ENCODE results near the gene SMAD9. TPM values are rescaled to one million over a fixed set of nuclear protein-coding genes. Genes with fewer than 3 reads are reported as not detected.
A peak's percentile ranks its signal among the peaks of the same experiment; 100 is the strongest.

The SMAD9 gene
- polyA plus RNA-seq, 1 of the 3 experiments (the other 2 are of a cell fraction), result 3.1 TPM

GRCh38 chr13:36831291-36831690 is 88.7 kb downstream of the SMAD9 start:
- H3K27ac ChIP-seq (ENCODE audit: low read depth in 2 of 2, low read length in 1 of 2), result peak overlapping the region in 1 of 2 experiments; percentile 4; a peak in 1 of 4 replicates
- no peaks in the 10 kb centered on the region for H3K9me3 ChIP-seq
- TF ChIP-seq YY1 (IDR thresholded peaks at IDR 0.05; ENCODE audit: low read depth) (no peak), RAD21 (IDR thresholded peaks at IDR 0.05; ENCODE audit: low read length) (no peak), USF2 (IDR thresholded peaks at IDR 0.05; ENCODE audit: borderline replicate concordance, low read depth, low read length) (no peak), USF1 (IDR thresholded peaks at IDR 0.05; ENCODE audit: borderline replicate concordance, low read depth) (no peak), POLR2AphosphoS5 (IDR thresholded peaks at IDR 0.05; ENCODE audit: low read depth, low read length) (no peak)
- no peak overlapping the region for H3K4me2 ChIP-seq
- CTCF ChIA-PET, result no interaction called here
- no peaks in the 10 kb centered on the region for H3K9me2 ChIP-seq
- H2AFZ ChIP-seq (ENCODE audit: low read depth), result no peak overlapping the region
- H3K4me3 ChIP-seq (ENCODE audit: low read depth in 2 of 2, low read length in 1 of 2), result no peak overlapping the region
- H3K9ac ChIP-seq, result no peak overlapping the region
- H4K20me1 ChIP-seq (ENCODE audit: insufficient read depth), result no peaks in the 10 kb centered on the region
- peaks cover 13 to 17% of the 10 kb centered on the region in 2 experiments for H3K36me3 ChIP-seq (replicated peaks in 1 of 2; ENCODE audit: control insufficient read depth in 1 of 2, insufficient read depth in 2 of 2, low read length in 1 of 2)
- no peak for DNase-seq
- 86% methylated on average over 3 of the region's 3 CpGs for WGBS (ENCODE audit: low lambda C conversion rate)
- H3K4me1 ChIP-seq (ENCODE audit: control insufficient read depth in 1 of 2, insufficient read depth in 2 of 2, low read depth in 1 of 2, low read length in 1 of 2), result peaks cover 0 to 12% of the 10 kb centered on the region in 2 experiments; a peak in 2 of 4 replicates
- POLR2A ChIA-PET, result no interaction called here
- peaks cover 5% of the 10 kb centered on the region for H3F3A ChIP-seq (replicated peaks; ENCODE audit: insufficient read depth)
- no peaks in the 10 kb centered on the region for H3K27me3 ChIP-seq (ENCODE audit: insufficient read depth)
- H3K79me2 ChIP-seq (ENCODE audit: insufficient read depth), result no peaks in the 10 kb centered on the region

DNA sequence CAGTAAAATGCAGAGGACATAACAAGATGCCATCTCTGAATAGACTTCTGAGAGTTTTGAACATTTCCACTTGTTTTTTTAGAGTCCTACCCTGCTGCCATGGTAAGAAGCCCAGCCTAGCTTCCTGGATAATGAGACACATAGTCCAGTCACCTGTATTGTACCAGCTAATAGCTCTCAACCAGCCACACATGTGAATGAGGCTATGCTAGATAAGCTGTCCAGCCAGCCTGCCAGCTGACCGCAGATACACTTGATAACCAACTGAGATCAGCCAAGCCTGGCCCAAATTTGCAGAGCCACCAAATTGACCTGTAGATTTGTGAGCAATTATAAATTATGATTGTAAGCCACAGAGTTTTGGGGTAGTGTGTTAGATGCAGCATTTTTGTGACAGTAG is 90.3 kb downstream of the SMAD9 start:
- H4K20me1 ChIP-seq (ENCODE audit: insufficient read depth), result no peaks in the 10 kb centered on the region
- WGBS (ENCODE audit: low lambda C conversion rate), result no CpG with 5 or more reads among the region's 1 CpG
- H3K9me2 ChIP-seq, result no peaks in the 10 kb centered on the region
- TF ChIP-seq TEAD4 (IDR thresholded peaks at IDR 0.05; ENCODE audit: borderline replicate concordance, insufficient read depth) (no peak), TAF1 (IDR thresholded peaks at IDR 0.05; ENCODE audit: borderline replicate concordance, low read depth, low read length) (no peak), GATA2 (CRISPR knock-in tag; IDR thresholded peaks at IDR 0.05) (peak; percentile 92), RAD21 (IDR thresholded peaks at IDR 0.05; ENCODE audit: low read length) (peak; percentile 16; the same call in 1 of the 2 replicates), MAX (IDR thresholded peaks at IDR 0.05; ENCODE audit: low read depth) (no peak), ELF1 (IDR thresholded peaks at IDR 0.05) (no peak), RCOR1 (IDR thresholded peaks at IDR 0.05; ENCODE audit: low read length) (peak; percentile 75), FOXM1 (IDR thresholded peaks at IDR 0.05; ENCODE audit: low read depth) (no peak), CHD2 (IDR thresholded peaks at IDR 0.05; ENCODE audit: low read length, partially characterized antibody) (no peak), USF1 (IDR thresholded peaks at IDR 0.05; ENCODE audit: borderline replicate concordance, low read depth) (no peak), SIN3A (IDR thresholded peaks at IDR 0.05; ENCODE audit: borderline replicate concordance, low read depth, low read length) (no peak), SMC3 (IDR thresholded peaks at IDR 0.05; ENCODE audit: low read depth, low read length) (no peak), MXI1 (IDR thresholded peaks at IDR 0.05; ENCODE audit: low read depth, low read length) (peak; percentile 43; the same call in 1 of the 2 replicates), EZH2phosphoT487 (IDR thresholded peaks at IDR 0.05; ENCODE audit: borderline replicate concordance, low read depth) (no peak), FOXJ3 (CRISPR knock-in tag; IDR thresholded peaks at IDR 0.05) (0 out of 2 replicates have a peak, but pooled peaks have one; percentile 23), EP300 (IDR thresholded peaks at IDR 0.05; ENCODE audit: borderline replicate concordance in 1 of 2, low read depth in 1 of 2, low read length in 1 of 2) (peak in 1 of 2 experiments; percentile 61; a peak in 1 of 4 replicates)
- TF ChIP-seq, protein P1, sequence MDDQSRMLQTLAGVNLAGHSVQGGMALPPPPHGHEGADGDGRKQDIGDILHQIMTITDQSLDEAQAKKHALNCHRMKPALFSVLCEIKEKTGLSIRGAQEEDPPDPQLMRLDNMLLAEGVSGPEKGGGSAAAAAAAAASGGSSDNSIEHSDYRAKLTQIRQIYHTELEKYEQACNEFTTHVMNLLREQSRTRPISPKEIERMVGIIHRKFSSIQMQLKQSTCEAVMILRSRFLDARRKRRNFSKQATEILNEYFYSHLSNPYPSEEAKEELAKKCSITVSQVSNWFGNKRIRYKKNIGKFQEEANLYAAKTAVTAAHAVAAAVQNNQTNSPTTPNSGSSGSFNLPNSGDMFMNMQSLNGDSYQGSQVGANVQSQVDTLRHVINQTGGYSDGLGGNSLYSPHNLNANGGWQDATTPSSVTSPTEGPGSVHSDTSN (IDR thresholded peaks at IDR 0.05), result no peak
- TF ChIP-seq, protein P2, sequence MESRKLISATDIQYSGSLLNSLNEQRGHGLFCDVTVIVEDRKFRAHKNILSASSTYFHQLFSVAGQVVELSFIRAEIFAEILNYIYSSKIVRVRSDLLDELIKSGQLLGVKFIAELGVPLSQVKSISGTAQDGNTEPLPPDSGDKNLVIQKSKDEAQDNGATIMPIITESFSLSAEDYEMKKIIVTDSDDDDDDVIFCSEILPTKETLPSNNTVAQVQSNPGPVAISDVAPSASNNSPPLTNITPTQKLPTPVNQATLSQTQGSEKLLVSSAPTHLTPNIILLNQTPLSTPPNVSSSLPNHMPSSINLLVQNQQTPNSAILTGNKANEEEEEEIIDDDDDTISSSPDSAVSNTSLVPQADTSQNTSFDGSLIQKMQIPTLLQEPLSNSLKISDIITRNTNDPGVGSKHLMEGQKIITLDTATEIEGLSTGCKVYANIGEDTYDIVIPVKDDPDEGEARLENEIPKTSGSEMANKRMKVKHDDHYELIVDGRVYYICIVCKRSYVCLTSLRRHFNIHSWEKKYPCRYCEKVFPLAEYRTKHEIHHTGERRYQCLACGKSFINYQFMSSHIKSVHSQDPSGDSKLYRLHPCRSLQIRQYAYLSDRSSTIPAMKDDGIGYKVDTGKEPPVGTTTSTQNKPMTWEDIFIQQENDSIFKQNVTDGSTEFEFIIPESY (IDR thresholded peaks at IDR 0.05; ENCODE audit: borderline replicate concordance, low read depth), result no peak
- peaks cover 23 to 24% of the 10 kb centered on the region in 2 experiments for H3K36me3 ChIP-seq (replicated peaks in 1 of 2; ENCODE audit: control insufficient read depth in 1 of 2, insufficient read depth in 2 of 2, low read length in 1 of 2)
- H3K79me2 ChIP-seq (ENCODE audit: insufficient read depth), result peaks cover 4% of the 10 kb centered on the region; the same call in 1 of the 2 replicates
- H3K4me2 ChIP-seq, result no peak overlapping the region
- H3K4me1 ChIP-seq (ENCODE audit: control insufficient read depth in 1 of 2, insufficient read depth in 2 of 2, low read depth in 1 of 2, low read length in 1 of 2), result peaks cover 0 to 12% of the 10 kb centered on the region in 2 experiments; a peak in 3 of 4 replicates
- peak overlapping the region in 1 of 2 experiments; percentile 76; a peak in 2 of 4 replicates for H3K27ac ChIP-seq (ENCODE audit: low read depth in 2 of 2, low read length in 1 of 2)
- H2AFZ ChIP-seq (ENCODE audit: low read depth), result no peak overlapping the region
- H3K4me3 ChIP-seq (ENCODE audit: low read depth in 2 of 2, low read length in 1 of 2), result no peak overlapping the region
- no peaks in the 10 kb centered on the region for H3K27me3 ChIP-seq (ENCODE audit: insufficient read depth)
- peaks cover 9% of the 10 kb centered on the region for H3F3A ChIP-seq (replicated peaks; ENCODE audit: insufficient read depth)
- no peaks in the 10 kb centered on the region for H3K9me3 ChIP-seq
- peak; percentile 25 for DNase-seq
- ChIA-PET CTCF (interaction anchor here (0.8 to 1.8 kb wide), 4 partner anchors 12 to 149 kb away, joined by 4 to 6 read pairs (median 5); no protein-coding TSS in a partner anchor), POLR2A (no interaction called here)
- H3K9ac ChIP-seq, result no peak overlapping the region
